Neural cell (in vitro differentiated cells): ENCODE measurements around the gene FYN. TPM values are rescaled to one million over a fixed set of nuclear protein-coding genes. Genes with fewer than 3 reads are reported as not detected.

Experiments used
- H2AFZ ChIP-seq: fragments of 200-600, 300-800 bp; sonication (generic), shearing (Covaris generic); 2 replicates; pipeline ENCODE4 v1.6.0; 2014; ENCODE audit warnings: low read depth, mild to moderate bottlenecking, antibody characterized with exemption, low read length, moderate library complexity
- H3F3A ChIP-seq: fragments of 200-600 bp; shearing (Covaris generic); 2 replicates; pipeline ENCODE4 v1.6.1; 2016; ENCODE audit warnings: mild to moderate bottlenecking, moderate library complexity, mixed read lengths, antibody characterized with exemption, low read length; ENCODE audit not compliant: insufficient read depth, poor library complexity, severe bottlenecking
- H3K27ac ChIP-seq: fragments of 200-600, 300-800 bp; sonication (generic), shearing (Covaris generic); 2 replicates; pipeline ENCODE4 v1.5.1; 2014; ENCODE audit warnings: mild to moderate bottlenecking, low read length, moderate library complexity
- H3K27me3 ChIP-seq: fragments of 300-800, 200-600 bp; sonication (generic), shearing (Covaris generic); 2 replicates; pipeline ENCODE4 v1.6.0; 2014; ENCODE audit warnings: mild to moderate bottlenecking, low read depth, low read length, moderate library complexity; ENCODE audit not compliant: insufficient read depth
- H3K36me3 ChIP-seq: fragments of 300-800, 200-600 bp; sonication (generic), shearing (Covaris generic); 2 replicates; pipeline ENCODE4 v1.5.1; 2014; ENCODE audit warnings: mild to moderate bottlenecking, antibody characterized with exemption, low read length, moderate library complexity; ENCODE audit not compliant: insufficient read depth
- H3K4me2 ChIP-seq: fragments of 300-800, 200-600 bp; sonication (generic), shearing (Covaris generic); 2 replicates; pipeline ENCODE4 v1.6.0; 2014; ENCODE audit warnings: mild to moderate bottlenecking, low read length
- H3K4me3 ChIP-seq: fragments of 300-800, 200-600 bp; sonication (generic), shearing (Covaris generic); 2 replicates; pipeline ENCODE4 v1.5.1; 2014; ENCODE audit warnings: mild to moderate bottlenecking, low read length, moderate library complexity
- H3K79me2 ChIP-seq: fragments of 200-600 bp; shearing (Covaris generic); replicated peaks from 2 replicates; pipeline ENCODE4 v1.6.0; 2014; ENCODE audit warnings: mild to moderate bottlenecking, low read length, moderate library complexity; ENCODE audit not compliant: insufficient read depth
- H3K9ac ChIP-seq: fragments of 300-800, 200-600 bp; sonication (generic), shearing (Covaris generic); 2 replicates; pipeline ENCODE4 v1.6.1; 2016; ENCODE audit warnings: mild to moderate bottlenecking, low read length, mixed read lengths
- H3K9me2 ChIP-seq: fragments of 200-600 bp; shearing (Covaris generic); 2 replicates; pipeline ENCODE4 v1.6.1; 2016; ENCODE audit warnings: mild to moderate bottlenecking, low read length, mixed read lengths; ENCODE audit not compliant: insufficient read depth
- H3K9me3 ChIP-seq: fragments of 200-600, 300-800 bp; sonication (generic), shearing (Covaris generic); 2 replicates; pipeline ENCODE4 v1.6.1; 2016; ENCODE audit warnings: mild to moderate bottlenecking, mixed run types, low read length, moderate library complexity, mixed read lengths
- H4K20me1 ChIP-seq: fragments of 200-600 bp; shearing (Covaris generic); 2 replicates; pipeline ENCODE4 v1.6.1; 2016; ENCODE audit warnings: mild to moderate bottlenecking, mixed run types; ENCODE audit not compliant: insufficient read depth
- CTCF ChIP-seq: fragments of 450-650 bp; IDR thresholded peaks from 2 replicates; pipeline ENCODE4 v1.5.1; 2014; ENCODE audit warnings: antibody characterized with exemption, mild to moderate bottlenecking, moderate library complexity; ENCODE audit not compliant: poor library complexity, severe bottlenecking
- EP300 ChIP-seq: fragments of 450-650 bp; conservative IDR thresholded peaks from 2 replicates; pipeline ENCODE4 v1.6.1; 2014; ENCODE audit warnings: antibody characterized with exemption, mild to moderate bottlenecking, moderate library complexity; ENCODE audit not compliant: poor library complexity, severe bottlenecking
- EZH2 ChIP-seq: fragments of 200-600, 300-800 bp; shearing (Covaris generic), sonication (generic); IDR thresholded peaks from 2 replicates; pipeline ENCODE4 v1.6.1; 2014; ENCODE audit warnings: antibody characterized with exemption, low read length, borderline replicate concordance, mild to moderate bottlenecking; ENCODE audit not compliant: insufficient read depth, poor library complexity, severe bottlenecking
- MXI1 ChIP-seq: fragments of 450-650 bp; conservative IDR thresholded peaks from 2 replicates; pipeline ENCODE4 v1.6.1; 2014; ENCODE audit warnings: antibody characterized with exemption, mild to moderate bottlenecking; ENCODE audit not compliant: poor library complexity, severe bottlenecking
- POLR2AphosphoS5 ChIP-seq: IDR thresholded peaks from 2 replicates; pipeline ENCODE4 v1.6.1; 2012
- RAD21 ChIP-seq: fragments of 450-650 bp; conservative IDR thresholded peaks from 2 replicates; pipeline ENCODE4 v1.6.1; 2014; ENCODE audit warnings: antibody characterized with exemption, mild to moderate bottlenecking, moderate library complexity
- REST ChIP-seq: IDR thresholded peaks from 2 replicates; pipeline ENCODE4 v1.6.1; 2012; ENCODE audit warnings: borderline replicate concordance
- SMC3 ChIP-seq: fragments of 450-650 bp; conservative IDR thresholded peaks from 2 replicates; pipeline ENCODE4 v1.6.1; 2014; ENCODE audit warnings: antibody characterized with exemption, mild to moderate bottlenecking, moderate library complexity; ENCODE audit not compliant: poor library complexity
- TAF1 ChIP-seq: IDR thresholded peaks from 2 replicates; pipeline ENCODE4 v1.6.1; 2012; ENCODE audit warnings: low read depth
- polyA plus RNA-seq: library from polyadenylated mRNA; depleted of rRNA; stranded (reverse); fragments of >200 nt; gene quantifications from 2 replicates; pipeline ENCODE4 v1.2.3, GENCODE V29; 2014

Gene FYN
- polyA plus RNA-seq, 1 donor from 2014 or later = 277 TPM

- TF ChIP-seq TAF1 (no peak), EZH2 (no peak), EP300 (no peak), RAD21 (no peak), POLR2AphosphoS5 (no peak), MXI1 (no peak), REST (no peak)
- Histone ChIP-seq H3F3A (no peaks in the 10 kb centered on the region), H3K79me2 (peaks cover 48% of the 10 kb centered on the region), H3K9ac (no peak overlapping the region), H3K4me2 (no peak overlapping the region), H3K9me3 (no peaks in the 10 kb centered on the region), H3K27me3 (no peaks in the 10 kb centered on the region), H4K20me1 (no peaks in the 10 kb centered on the region), H3K9me2 (no peaks in the 10 kb centered on the region), H2AFZ (no peak overlapping the region), H3K4me3 (no peak overlapping the region), H3K27ac (no peak overlapping the region), H3K36me3 (no peaks in the 10 kb centered on the region)
These were observed 53.8 kb downstream of the FYN start for GRCh38 chr6:111819458-111819857.

GRCh38 chr6:111818539-111819226 is 54.6 kb downstream of the FYN start:
- H4K20me1 ChIP-seq = no peaks in the 10 kb centered on the region
- peaks cover 2% of the 10 kb centered on the region for H3K36me3 ChIP-seq
- no peak overlapping the region for H3K4me3 ChIP-seq
- no peaks in the 10 kb centered on the region for H3K27me3 ChIP-seq
- H3K4me2 ChIP-seq = no peak overlapping the region
- no peaks in the 10 kb centered on the region for H3K9me2 ChIP-seq
- H2AFZ ChIP-seq = no peak overlapping the region
- no peak overlapping the region for H3K9ac ChIP-seq
- no peaks in the 10 kb centered on the region for H3K9me3 ChIP-seq
- H3F3A ChIP-seq = no peaks in the 10 kb centered on the region
- no peak overlapping the region for H3K27ac ChIP-seq
- H3K79me2 ChIP-seq = peaks cover 53% of the 10 kb centered on the region
- TF ChIP-seq POLR2AphosphoS5 (no peak), EP300 (no peak), MXI1 (no peak), RAD21 (no peak)

GRCh38 chr6:111817451-111818120 is 55.7 kb downstream of the FYN start:
- no peak overlapping the region for H3K27ac ChIP-seq
- H3K9me3 ChIP-seq = no peaks in the 10 kb centered on the region
- no peak overlapping the region for H2AFZ ChIP-seq
- TF ChIP-seq SMC3 (no peak), RAD21 (no peak), CTCF (no peak), TAF1 (no peak), EZH2 (no peak), MXI1 (no peak), REST (no peak), POLR2AphosphoS5 (no peak), EP300 (no peak)
- no peaks in the 10 kb centered on the region for H3K9me2 ChIP-seq
- peaks cover 6% of the 10 kb centered on the region for H3K36me3 ChIP-seq
- no peak overlapping the region for H3K4me3 ChIP-seq
- H3K9ac ChIP-seq = no peak overlapping the region
- H3K4me2 ChIP-seq = no peak overlapping the region
- H3K27me3 ChIP-seq = no peaks in the 10 kb centered on the region
- H3K79me2 ChIP-seq = peaks cover 60% of the 10 kb centered on the region
- no peaks in the 10 kb centered on the region for H3F3A ChIP-seq
- H4K20me1 ChIP-seq = no peaks in the 10 kb centered on the region
